ENCODE results near the gene HDGF. TPM values are rescaled to one million over a fixed set of nuclear protein-coding genes. Genes with fewer than 3 reads are reported as not detected.
"Not testable (repeated sequence)": the region's sequence is repeated elsewhere in the genome, so short reads cannot be mapped to it uniquely, and the experiment has no call there.

HDGF gene
- total and polyA plus RNA-seq, 4 donors: 41.7 to 148 (median 119) TPM

GRCh38 chr1:156766298-156767100, 15.0 kb upstream of the HDGF start:
- Histone ChIP-seq H3K4me3 (ENCODE audit: low read depth in 1 of 3, low read length in 3 of 3) (peak overlapping the region; percentile 57 to 91 (median 76)), H3K4me1 (ENCODE audit: control insufficient read depth in 4 of 4, insufficient read depth in 4 of 4, low read length in 3 of 4) (peaks cover 3 to 28% (median 26%) of the 10 kb centered on the region in 4 donors), H3K36me3 (ENCODE audit: control insufficient read depth in 4 of 4, insufficient read depth in 3 of 4, low read depth in 1 of 4, low read length in 3 of 4) (peaks cover 0 to 4% (median under 1%) of the 10 kb centered on the region in 4 donors), H3K9ac (ENCODE audit: low read depth in 1 of 2, low read length in 2 of 2) (peak overlapping the region; percentile 78 to 96), H3K27ac (ENCODE audit: low read depth in 1 of 2, low read length in 2 of 2) (peak overlapping the region; percentile 76 to 87), H3K9me3 (ENCODE audit: control insufficient read depth in 4 of 4, low read length in 3 of 4) (no peaks in the 10 kb centered on the region), H3K27me3 (ENCODE audit: control insufficient read depth in 4 of 4, insufficient read depth in 4 of 4, low read length in 3 of 4) (no peaks in the 10 kb centered on the region)
- no peak for DNase-seq (ENCODE audit: low spot score)
- TF ChIP-seq EGR1 (IDR thresholded peaks at IDR 0.05; ENCODE audit: low read depth in 2 of 2): no peak
- no peak for TF ChIP-seq HNF4A (conservative IDR thresholded peaks at IDR 0.05)
- no peak for TF ChIP-seq GABPA (IDR thresholded peaks at IDR 0.05 in 1 of 2, conservative IDR thresholded peaks at IDR 0.05 in 1 of 2)
- peak; percentile 3 for TF ChIP-seq TAF1 (conservative IDR thresholded peaks at IDR 0.05)
- no peak for TF ChIP-seq MAX (IDR thresholded peaks at IDR 0.05)
- 7% methylated on average over 14 of the region's 14 CpGs for WGBS

GRCh38 chr1:156765666-156766065, 14.2 kb upstream of the HDGF start:
- TF ChIP-seq TAF1 (conservative IDR thresholded peaks at IDR 0.05) (no peak), NR2F2 (IDR thresholded peaks at IDR 0.05) (no peak), ZBTB33 (IDR thresholded peaks at IDR 0.05) (no peak), EGR1 (IDR thresholded peaks at IDR 0.05; ENCODE audit: low read depth in 2 of 2) (no peak), HNF4A (conservative IDR thresholded peaks at IDR 0.05) (no peak), GABPA (IDR thresholded peaks at IDR 0.05 in 1 of 2, conservative IDR thresholded peaks at IDR 0.05 in 1 of 2) (no peak), FOXA2 (IDR thresholded peaks at IDR 0.05) (no peak), SP1 (IDR thresholded peaks at IDR 0.05) (no peak), ATF3 (IDR thresholded peaks at IDR 0.05) (no peak), RXRA (IDR thresholded peaks at IDR 0.05) (no peak)
- Histone ChIP-seq H3K4me3 (ENCODE audit: low read depth in 1 of 3, low read length in 3 of 3) (peak overlapping the region in 1 of 3 donors; percentile 76), H3K9ac (ENCODE audit: low read depth in 1 of 2, low read length in 2 of 2) (no peak overlapping the region), H3K36me3 (ENCODE audit: control insufficient read depth in 4 of 4, insufficient read depth in 3 of 4, low read depth in 1 of 4, low read length in 3 of 4) (no peaks in the 10 kb centered on the region), H3K27me3 (ENCODE audit: control insufficient read depth in 4 of 4, insufficient read depth in 4 of 4, low read length in 3 of 4) (no peaks in the 10 kb centered on the region), H3K9me3 (ENCODE audit: control insufficient read depth in 4 of 4, low read length in 3 of 4) (no peaks in the 10 kb centered on the region), H3K4me1 (ENCODE audit: control insufficient read depth in 4 of 4, insufficient read depth in 4 of 4, low read length in 3 of 4) (peaks cover 3 to 28% (median 25%) of the 10 kb centered on the region in 4 donors), H3K27ac (ENCODE audit: low read depth in 1 of 2, low read length in 2 of 2) (no peak overlapping the region)
- DNase-seq (ENCODE audit: low spot score): no peak
- 90% methylated on average over 5 of the region's 5 CpGs for WGBS

- 97% methylated on average over 15 of the region's 15 CpGs for WGBS
- DNase-seq (ENCODE audit: low spot score); H3K9me3 ChIP-seq (ENCODE audit: control insufficient read depth in 4 of 4, low read length in 3 of 4); H3K36me3 ChIP-seq (ENCODE audit: control insufficient read depth in 4 of 4, insufficient read depth in 3 of 4, low read depth in 1 of 4, low read length in 3 of 4); H3K4me3 ChIP-seq (ENCODE audit: low read depth in 1 of 3, low read length in 3 of 3); H3K9ac ChIP-seq (ENCODE audit: low read depth in 1 of 2, low read length in 2 of 2); H3K27me3 ChIP-seq (ENCODE audit: control insufficient read depth in 4 of 4, insufficient read depth in 4 of 4, low read length in 3 of 4); H3K27ac ChIP-seq (ENCODE audit: low read depth in 1 of 2, low read length in 2 of 2): not testable (repeated sequence)
- peaks cover 3 to 28% (median 25%) of the 10 kb centered on the region in 4 donors for H3K4me1 ChIP-seq (ENCODE audit: control insufficient read depth in 4 of 4, insufficient read depth in 4 of 4, low read length in 3 of 4)
Observed at GRCh38 chr1:156765136-156765535, 13.7 kb upstream of the HDGF start.
